HepG2 (cell line): ENCODE measurements around the gene THPO. TPM values are rescaled to one million over a fixed set of nuclear protein-coding genes. Genes with fewer than 3 reads are reported as not detected.

Experiments used
- ATAC-seq: fragments of 200-7000 bp; cut with Tn5 transposase; 3 replicates; pipeline ENCODE4 v1.9.1; 2020; ENCODE audit warnings: mild to moderate bottlenecking, moderate library complexity
- BruUV-seq: library from RNA; stranded (reverse); fragments of 400-500 nt; replicated peaks from 2 replicates; lab custom pipeline; 2021; lab: Mats Ljungman, UMichigan
- CTCF ChIA-PET: fragments of 300-600 bp; formaldehyde crosslinking; extraction: SDS; loops from one replicate; lab custom pipeline; 2021; ENCODE audit warnings: low total read pairs, inconsistent platforms, low intra/inter-chr PET ratio; lab: Yijun Ruan, JAX
- POLR2A ChIA-PET: fragments of 350-600 bp; sonication (Branson Sonifier 250); formaldehyde crosslinking; loops from one replicate; lab custom pipeline; 2020; ENCODE audit warnings: antibody characterized with exemption, inconsistent platforms; lab: Yijun Ruan, JAX
- DNase-seq: peaks from one replicate; pipeline ENCODE4 v3.0.0-alpha.2; 2015; ENCODE audit warnings: low spot score
- FAIRE-seq: peaks from 3 replicates; lab custom pipeline; 2011; peaks lifted over from hg19 to GRCh38; lab: Jason Lieb, UNC
- H2AFZ ChIP-seq: one replicate; pipeline ENCODE4 v1.6.1; 2011; ENCODE audit warnings: low read length, inconsistent platforms
- H3K27ac ChIP-seq: fragments of 300-600 bp; 3 replicates; pipeline ENCODE4 v1.8.0; 2011; ENCODE audit warnings: mixed run types, mild to moderate bottlenecking, mixed read lengths, low read length, inconsistent platforms; ENCODE audit not compliant: insufficient read depth; ENCODE audit errors: extremely low read length
- H3K27me3 ChIP-seq, 2 experiments: fragments of 200-600 bp in 1 of 2; 2 replicates in 1 of 2; 3 replicates in 1 of 2; pipeline versions ENCODE4 v1.6.0 to v1.8.0; 2011; ENCODE audit warnings: low read length in 2 of 2, mild to moderate bottlenecking in 2 of 2, moderate library complexity in 2 of 2, inconsistent platforms in 1 of 2; ENCODE audit not compliant: insufficient read depth in 2 of 2, control insufficient read depth in 1 of 2
- H3K36me3 ChIP-seq, 2 experiments: fragments of 200-600 bp in 1 of 2; replicated peaks in 1 of 2; 2 replicates in 1 of 2; 3 replicates in 1 of 2; pipeline versions ENCODE4 v1.5.1 to v1.8.0; 2011; ENCODE audit warnings: low read length in 2 of 2, inconsistent platforms in 1 of 2; ENCODE audit not compliant: insufficient read depth in 2 of 2, control insufficient read depth in 1 of 2
- H3K4me1 ChIP-seq: 2 replicates; pipeline ENCODE4 v1.5.1; 2012; ENCODE audit warnings: low read length, inconsistent platforms; ENCODE audit not compliant: insufficient read depth
- H3K4me2 ChIP-seq: 2 replicates; pipeline ENCODE4 v1.6.0; 2011; ENCODE audit warnings: low read depth, low read length, inconsistent platforms
- H3K4me3 ChIP-seq, 3 experiments: fragments of 200-600 bp in 1 of 3; sonication (generic), shearing (Covaris generic) in 1 of 3; replicated peaks in 1 of 3; 2 replicates each; pipeline ENCODE4 v1.5.1; 2011 to 2016; ENCODE audit warnings: low read length in 3 of 3, inconsistent platforms in 2 of 3, low read depth in 2 of 3, mild to moderate bottlenecking in 2 of 3, control low read depth in 1 of 3, mixed read lengths in 1 of 3; ENCODE audit not compliant: insufficient read depth in 1 of 3
- H3K79me2 ChIP-seq: one replicate; pipeline ENCODE4 v1.6.1; 2011; ENCODE audit warnings: low read length, inconsistent platforms; ENCODE audit not compliant: insufficient read depth
- H3K9ac ChIP-seq: 2 replicates; pipeline ENCODE4 v1.6.0; 2011; ENCODE audit warnings: mild to moderate bottlenecking, low read depth, low read length, inconsistent platforms; ENCODE audit not compliant: insufficient read depth
- H3K9me3 ChIP-seq: 2 replicates; pipeline ENCODE4 v1.5.1; 2012; ENCODE audit warnings: mild to moderate bottlenecking, low read length
- H4K20me1 ChIP-seq: 2 replicates; pipeline ENCODE4 v1.6.0; 2011; ENCODE audit warnings: inconsistent platforms, mild to moderate bottlenecking, low read length, moderate library complexity; ENCODE audit not compliant: insufficient read depth
- AGO2 ChIP-seq: fragments of 200-400 bp; formaldehyde crosslinking; optimal IDR thresholded peaks from 2 replicates; pipeline ENCODE3; 2017; ENCODE audit warnings: mild to moderate bottlenecking, low read depth, low read length, moderate library complexity
- RCOR2 ChIP-seq: IDR thresholded peaks from 2 replicates; pipeline ENCODE4 v1.6.1; 2016; ENCODE audit warnings: missing biosample characterization, missing genetic modification reagents
- REPIN1 ChIP-seq: sonication (generic); formaldehyde crosslinking; IDR thresholded peaks from 2 replicates; pipeline ENCODE4 v1.8.0; 2022; ENCODE audit warnings: missing genetic modification reagents, low read depth, mild to moderate bottlenecking, borderline replicate concordance
- ZNF17 ChIP-seq: sonication (generic); formaldehyde crosslinking; IDR thresholded peaks from 2 replicates; pipeline ENCODE4 v1.5.0; 2020; ENCODE audit warnings: mild to moderate bottlenecking, missing genetic modification reagents
- ZNF720 ChIP-seq: sonication (generic); formaldehyde crosslinking; IDR thresholded peaks from 2 replicates; pipeline ENCODE4 v1.4.0; 2020; ENCODE audit warnings: missing genetic modification reagents
- WGBS: methylation state at CpG from one replicate; pipeline ENCODE4 v1.1.6; 2017; ENCODE audit warnings: low lambda C conversion rate; 5-methylcytosine and 5-hydroxymethylcytosine counted together
- in situ Hi-C: cut with HindIII; loops from 2 replicates; pipeline ENCODE4 v1.10.0; 2017; ENCODE audit warnings: low pct_unique_long_range_greater_than_20kb; ENCODE audit not compliant: extremely low pct_ligation_motif_present
- intact Hi-C: fragments of 100-400 bp; cut with micrococcal nuclease; formaldehyde crosslinking; loops from one replicate; pipeline ENCODE4 v1.10.0; 2022; ENCODE audit not compliant: unreplicated experiment
- polyA plus RNA-seq, 8 experiments: library from polyadenylated mRNA; depleted of rRNA in 3 of 8; stranded (reverse) in 7 of 8; unstranded in 1 of 8; fragments of >200 nt; fragmentation: Illumina TruSeq in 4 of 8; extraction: Trizol in 4 of 8; gene quantifications; 2 replicates each; pipeline versions ENCODE4 v1.2.1 to v1.2.3, GENCODE V29; 2011 to 2016; ENCODE audit warnings: low read depth in 4 of 8, missing spikeins in 1 of 8, mixed read lengths in 1 of 8; ENCODE audit not compliant: insufficient read depth in 1 of 8
- total RNA-seq, 5 experiments: library from RNA; depleted of rRNA; stranded (reverse); fragments of >200 nt; fragmentation: Illumina TruSeq; extraction: Trizol; gene quantifications; 2 replicates each; pipeline ENCODE4 v1.2.3, GENCODE V29; 2016; ENCODE audit warnings: low read depth in 1 of 5

Gene THPO
- total and polyA plus RNA-seq, 2 of the 13 experiments (the other 11 are each of a cell fraction or from before 2014, with no cell fraction given): 2.8 to 4.8 TPM

- WGBS: 49% methylated on average over 12 of the region's 12 CpGs
- Histone ChIP-seq H3K9ac (peak overlapping the region; percentile 86), H2AFZ (no peak overlapping the region), H3K36me3 (peaks cover 10 to 38% of the 10 kb centered on the region in 2 experiments), H3K4me3 (peak overlapping the region; percentile 93 to 96 (median 95)), H3K27me3 (no peaks in the 10 kb centered on the region; a peak in 1 of 5 replicates), H3K9me3 (no peaks in the 10 kb centered on the region), H3K79me2 (peaks cover 31% of the 10 kb centered on the region), H3K27ac (peak overlapping the region; percentile 67), H3K4me1 (peaks cover 34% of the 10 kb centered on the region), H4K20me1 (0 out of 2 replicates have a peak, but pooled peaks cover 7% of the 10 kb centered on the region), H3K4me2 (peak overlapping the region; percentile 100)
- intact Hi-C loops (no loop called here), in situ Hi-C loops (no loop called here)
- no peak for ATAC-seq
- no peak for TF ChIP-seq ZNF720 (CRISPR knock-in tag)
- no peak for TF ChIP-seq RCOR2
- TF ChIP-seq REPIN1 (CRISPR knock-in tag): no peak
- CTCF ChIA-PET: no interaction called here
- POLR2A ChIA-PET: interaction anchor here (0.7 to 2.7 kb wide), 4 partner anchors 8 to 19 kb away, joined by 3 to 14 read pairs (median 8); partner anchors contain the start of gene CHRD
- BruUV-seq: no TSS peak
- no peak for DNase-seq
- no peak for FAIRE-seq
These were observed 17.7 kb downstream of the THPO start for GRCh38 chr3:184360070-184360928.

GRCh38 chr3:184359610-184360009 lies 18.4 kb downstream of the THPO start:
- intact Hi-C loops (no loop called here), in situ Hi-C loops (no loop called here)
- WGBS: 81% methylated on average over 9 of the region's 9 CpGs
- no peaks in the 10 kb centered on the region for H3K9me3 ChIP-seq
- peaks cover 25% of the 10 kb centered on the region for H3K79me2 ChIP-seq
- H3K9ac ChIP-seq: no peak overlapping the region
- DNase-seq (no peak), FAIRE-seq (no peak), ATAC-seq (no peak)
- POLR2A ChIA-PET: interaction anchor here (0.7 to 1.6 kb wide), 2 partner anchors 9 to 14 kb away, joined by 3 to 6 read pairs; no protein-coding TSS in a partner anchor
- H4K20me1 ChIP-seq: 0 out of 2 replicates have a peak, but pooled peaks cover 5% of the 10 kb centered on the region
- CTCF ChIA-PET: no interaction called here
- no TSS peak for BruUV-seq
- TF ChIP-seq ZNF17 (CRISPR knock-in tag): no peak
- peak; percentile 24 for TF ChIP-seq AGO2
- H3K27ac ChIP-seq: no peak overlapping the region
- H2AFZ ChIP-seq: no peak overlapping the region
- H3K36me3 ChIP-seq: peaks cover 8 to 36% of the 10 kb centered on the region in 2 experiments; a peak in 4 of 5 replicates
- H3K4me3 ChIP-seq: no peak overlapping the region
- H3K27me3 ChIP-seq: no peaks in the 10 kb centered on the region; a peak in 1 of 5 replicates
- H3K4me2 ChIP-seq: no peak overlapping the region
- peaks cover 30% of the 10 kb centered on the region for H3K4me1 ChIP-seq
